Esophagus muscularis mucosa (tissue), 4 donors: ENCODE results near the gene RNF25.

Source experiments
- EP300 ChIP-seq: sonication (generic); formaldehyde crosslinking; IDR thresholded peaks from one replicate; pipeline ENCODE4 v1.6.1; 2017; ENCODE audit warnings: antibody characterized with exemption
- POLR2A ChIP-seq: fragments of 450-650 bp; IDR thresholded peaks from one replicate; pipeline ENCODE4 v1.6.1; 2017; ENCODE audit warnings: antibody characterized with exemption, moderate library complexity, mild to moderate bottlenecking, low read depth
- POLR2AphosphoS5 ChIP-seq, 2 donors: sonication (generic); formaldehyde crosslinking; IDR thresholded peaks; one replicate each; pipeline ENCODE4 v1.6.1; 2017; ENCODE audit warnings: antibody characterized with exemption in 2 of 2
- TF ChIP-seq, protein P1 (sequence below), 3 experiments: fragments of 200-600 bp in 2 of 3; fragments of 450-650 bp in 1 of 3; sonication (generic) in 2 of 3; IDR thresholded peaks; one replicate each; pipeline ENCODE4 v1.5.1; 2017 to 2019; ENCODE audit warnings: antibody characterized with exemption in 3 of 3, mild to moderate bottlenecking in 2 of 3, moderate library complexity in 1 of 3

GRCh38 chr2:218703341-218703740 is 31.5 kb upstream of the RNF25 start:
- TF ChIP-seq EP300, result no peak
- no peak for TF ChIP-seq POLR2A
- TF ChIP-seq, protein P1, sequence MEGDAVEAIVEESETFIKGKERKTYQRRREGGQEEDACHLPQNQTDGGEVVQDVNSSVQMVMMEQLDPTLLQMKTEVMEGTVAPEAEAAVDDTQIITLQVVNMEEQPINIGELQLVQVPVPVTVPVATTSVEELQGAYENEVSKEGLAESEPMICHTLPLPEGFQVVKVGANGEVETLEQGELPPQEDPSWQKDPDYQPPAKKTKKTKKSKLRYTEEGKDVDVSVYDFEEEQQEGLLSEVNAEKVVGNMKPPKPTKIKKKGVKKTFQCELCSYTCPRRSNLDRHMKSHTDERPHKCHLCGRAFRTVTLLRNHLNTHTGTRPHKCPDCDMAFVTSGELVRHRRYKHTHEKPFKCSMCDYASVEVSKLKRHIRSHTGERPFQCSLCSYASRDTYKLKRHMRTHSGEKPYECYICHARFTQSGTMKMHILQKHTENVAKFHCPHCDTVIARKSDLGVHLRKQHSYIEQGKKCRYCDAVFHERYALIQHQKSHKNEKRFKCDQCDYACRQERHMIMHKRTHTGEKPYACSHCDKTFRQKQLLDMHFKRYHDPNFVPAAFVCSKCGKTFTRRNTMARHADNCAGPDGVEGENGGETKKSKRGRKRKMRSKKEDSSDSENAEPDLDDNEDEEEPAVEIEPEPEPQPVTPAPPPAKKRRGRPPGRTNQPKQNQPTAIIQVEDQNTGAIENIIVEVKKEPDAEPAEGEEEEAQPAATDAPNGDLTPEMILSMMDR (IDR thresholded peaks at IDR 0.05), result no peak
- TF ChIP-seq POLR2AphosphoS5 (IDR thresholded peaks at IDR 0.05), result no peak
